HCT116 (cell line): Measurements from ENCODE around the gene MRPL36. TPM values are rescaled to one million over a fixed set of nuclear protein-coding genes. Genes with fewer than 3 reads are reported as not detected.

Experiments
- ATAC-seq: fragments of 200-7000 bp; cut with Tn5 transposase; 2 replicates; pipeline ENCODE4 v1.9.1; 2020; ENCODE audit warnings: mild to moderate bottlenecking, moderate library complexity
- BruUV-seq: library from RNA; stranded (reverse); fragments of 400-500 nt; replicated peaks from 2 replicates; lab custom pipeline; 2021; lab: Mats Ljungman, UMichigan
- CTCF ChIA-PET: fragments of 300-600 bp; sonication (Branson Sonifier 250); formaldehyde crosslinking; loops from one replicate; lab custom pipeline; 2021; ENCODE audit warnings: antibody characterized with exemption; lab: Charles Lee
- POLR2A ChIA-PET: fragments of 300-600, 350-600 bp; sonication (Branson Sonifier 250); formaldehyde crosslinking; loops from one replicate; lab custom pipeline; 2021; ENCODE audit warnings: antibody characterized with exemption; lab: Charles Lee
- RAD21 ChIA-PET, 2 experiments: fragments of 300-600 bp; sonication (Branson Sonifier 250); formaldehyde crosslinking; loops; one replicate each; lab custom pipeline; 2023; ENCODE audit warnings: low total read pairs in 2 of 2; ENCODE audit not compliant: uncharacterized antibody in 2 of 2, unreplicated experiment in 2 of 2, low non-redundant PET in 1 of 2; lab: Charles Lee
- DNase-seq: peaks from one replicate; pipeline ENCODE4 v3.0.0-alpha.2; 2010; ENCODE audit warnings: low read depth, low spot score
- H2AFZ ChIP-seq: fragments of 200-600 bp; shearing (Covaris generic), sonication (generic); 2 replicates; pipeline ENCODE4 v1.6.1; 2017; ENCODE audit warnings: low read depth, mixed run types, mixed read lengths, antibody characterized with exemption, low read length; ENCODE audit not compliant: poor library complexity, severe bottlenecking
- H3K27ac ChIP-seq: 2 replicates; pipeline ENCODE4 v1.5.1; 2012; ENCODE audit warnings: low read depth, low read length
- H3K27me3 ChIP-seq: fragments of 200-600 bp; sonication (generic); 2 replicates; pipeline ENCODE4 v1.6.1; 2016; ENCODE audit warnings: mixed run types, low read length, mixed read lengths; ENCODE audit not compliant: insufficient read depth
- H3K36me3 ChIP-seq, 2 experiments: fragments of 200-500 bp in 1 of 2; fragments of 200-600 bp in 1 of 2; sonication (Bioruptor generic) in 1 of 2; sonication (generic) in 1 of 2; 2 replicates each; pipeline versions ENCODE4 v1.5.1 to v1.6.1; 2014 to 2016; ENCODE audit warnings: low read length in 2 of 2, inconsistent platforms in 1 of 2, mixed read lengths in 1 of 2, mixed run types in 1 of 2; ENCODE audit not compliant: insufficient read depth in 2 of 2, control insufficient read depth in 1 of 2
- H3K4me1 ChIP-seq, 2 experiments: fragments of 200-600 bp in 1 of 2; sonication (generic) in 1 of 2; 2 replicates each; pipeline versions ENCODE4 v1.5.1 to v1.6.1; 2012 to 2017; ENCODE audit warnings: low read length in 2 of 2, inconsistent platforms in 1 of 2, mild to moderate bottlenecking in 1 of 2, mixed read lengths in 1 of 2, mixed run types in 1 of 2, moderate library complexity in 1 of 2; ENCODE audit not compliant: insufficient read depth in 2 of 2, control insufficient read depth in 1 of 2
- H3K4me2 ChIP-seq: fragments of 200-600 bp; sonication (generic); 2 replicates; pipeline ENCODE4 v1.6.1; 2017; ENCODE audit warnings: mixed run types, low read length, mixed read lengths
- H3K4me3 ChIP-seq, 2 experiments: fragments of 200-600 bp in 1 of 2; sonication (generic) in 1 of 2; replicated peaks in 1 of 2; 2 replicates each; pipeline ENCODE4 v1.5.1; 2011 to 2016; ENCODE audit warnings: low read length in 2 of 2, control low read depth in 1 of 2, low read depth in 1 of 2, mild to moderate bottlenecking in 1 of 2, mixed read lengths in 1 of 2, mixed run types in 1 of 2
- H3K79me2 ChIP-seq: fragments of 200-600 bp; sonication (generic); 2 replicates; pipeline ENCODE4 v1.6.1; 2017; ENCODE audit warnings: mild to moderate bottlenecking, mixed run types, low read length, moderate library complexity, mixed read lengths; ENCODE audit not compliant: insufficient read depth
- H3K9ac ChIP-seq: fragments of 200-600 bp; sonication (generic); 2 replicates; pipeline ENCODE4 v1.6.1; 2016; ENCODE audit warnings: low read length, mixed read lengths
- H3K9me2 ChIP-seq: fragments of 200-600 bp; sonication (generic), shearing (Covaris generic); 2 replicates; pipeline ENCODE4 v1.6.1; 2017; ENCODE audit warnings: mixed run types, mild to moderate bottlenecking, moderate library complexity; ENCODE audit not compliant: insufficient read depth
- H3K9me3 ChIP-seq, 2 experiments: fragments of 200-500 bp in 1 of 2; fragments of 200-600 bp in 1 of 2; sonication (Bioruptor generic) in 1 of 2; sonication (generic) in 1 of 2; 2 replicates each; pipeline ENCODE4 v1.6.1; 2014 to 2017; ENCODE audit warnings: low read length in 2 of 2, mixed read lengths in 2 of 2, inconsistent platforms in 1 of 2, low read depth in 1 of 2, mild to moderate bottlenecking in 1 of 2, mixed run types in 1 of 2, moderate library complexity in 1 of 2; ENCODE audit not compliant: control insufficient read depth in 1 of 2, insufficient read depth in 1 of 2
- H4K20me1 ChIP-seq: fragments of 200-600 bp; sonication (generic), shearing (Covaris generic); 2 replicates; pipeline ENCODE4 v1.6.1; 2017; ENCODE audit warnings: mixed run types, mild to moderate bottlenecking, moderate library complexity; ENCODE audit not compliant: insufficient read depth
- CEBPB ChIP-seq: IDR thresholded peaks from 2 replicates; pipeline ENCODE4 v1.6.1; 2012; ENCODE audit warnings: low read depth
- EGR1 ChIP-seq: IDR thresholded peaks from 2 replicates; pipeline ENCODE4 v1.6.1; 2012; ENCODE audit warnings: low read depth
- EZH2 ChIP-seq: fragments of 200-600 bp; sonication (generic); IDR thresholded peaks from 2 replicates; pipeline ENCODE4 v1.6.1; 2017; ENCODE audit warnings: antibody characterized with exemption, mixed run types
- FOSL1 ChIP-seq: IDR thresholded peaks from 2 replicates; pipeline ENCODE4 v1.6.1; 2012; ENCODE audit warnings: low read depth
- JUND ChIP-seq: IDR thresholded peaks from 2 replicates; pipeline ENCODE4 v1.6.1; 2012
- MAX ChIP-seq: IDR thresholded peaks from 2 replicates; pipeline ENCODE4 v1.6.1; 2012
- RAD21 ChIP-seq: IDR thresholded peaks from 2 replicates; pipeline ENCODE4 v1.6.1; 2012; ENCODE audit warnings: low read depth, mild to moderate bottlenecking
- SRF ChIP-seq: IDR thresholded peaks from 2 replicates; pipeline ENCODE4 v1.6.1; 2012; ENCODE audit warnings: low read depth
- TCF7L2 ChIP-seq: IDR thresholded peaks from 2 replicates; pipeline ENCODE4 v1.7.0; 2011; ENCODE audit warnings: borderline replicate concordance, inconsistent platforms; ENCODE audit not compliant: insufficient read depth, insufficient read length; ENCODE audit errors: extremely low read depth
- ZFX ChIP-seq: fragments of 450-650 bp; IDR thresholded peaks from 2 replicates; pipeline ENCODE4 v1.6.1; 2017
- intact Hi-C: fragments of 100-400 bp; cut with micrococcal nuclease; formaldehyde crosslinking; loops from 2 replicates; pipeline ENCODE4 v1.10.0; 2022
- total RNA-seq: library from RNA; stranded (reverse); gene quantifications from one replicate; pipeline ENCODE4 v1.2.1, GENCODE V29; 2021; ENCODE audit not compliant: unreplicated experiment

MRPL36 gene
- total RNA-seq, 1 experiment from 2014 or later: 71.9 TPM

- no peak for TF ChIP-seq SRF
- TF ChIP-seq CEBPB: no peak
- H2AFZ ChIP-seq: no peak overlapping the region
- ChIA-PET RAD21 (no interaction called here), CTCF (interaction anchor here (0.5 to 1.8 kb wide), 12 partner anchors 10 to 403 kb away, joined by 3 to 9 read pairs (median 5); no protein-coding TSS in a partner anchor), POLR2A (no interaction called here)
- no peak for DNase-seq
- H3K36me3 ChIP-seq: no peaks in the 10 kb centered on the region
- BruUV-seq: no TSS peak
- H4K20me1 ChIP-seq: no peaks in the 10 kb centered on the region
- H3K4me1 ChIP-seq: no peaks in the 10 kb centered on the region
- no peaks in the 10 kb centered on the region for H3K27me3 ChIP-seq
- no peaks in the 10 kb centered on the region for H3K9me2 ChIP-seq
- no peak overlapping the region for H3K4me2 ChIP-seq
- no peak for ATAC-seq
- H3K9ac ChIP-seq: no peak overlapping the region
- no peak overlapping the region for H3K4me3 ChIP-seq
- intact Hi-C loops: loop anchor here (1.0 to 2.0 kb wide), 3 partner anchors 254 to 388 kb away; no protein-coding TSS in a partner anchor
- no peaks in the 10 kb centered on the region for H3K9me3 ChIP-seq
- H3K27ac ChIP-seq: no peak overlapping the region
- H3K79me2 ChIP-seq: no peaks in the 10 kb centered on the region
Measured at GRCh38 chr5:1762883-1763547, 36.6 kb downstream of the MRPL36 start.

- H3K4me3 ChIP-seq: no peak overlapping the region
- TF ChIP-seq FOSL1: no peak
- TF ChIP-seq TCF7L2: no peak
- TF ChIP-seq RAD21: no peak
- no peak for TF ChIP-seq JUND
- TF ChIP-seq EGR1: no peak
- no peak for TF ChIP-seq MAX
- no peak for TF ChIP-seq SRF
- no peak for TF ChIP-seq CEBPB
- TF ChIP-seq ZFX: no peak
- no peak for TF ChIP-seq EZH2
- no peaks in the 10 kb centered on the region for H4K20me1 ChIP-seq
- intact Hi-C loops: loop anchor here (2.0 kb wide), 1 partner anchor 388 kb away; no protein-coding TSS in a partner anchor
- DNase-seq (no peak), ATAC-seq (no peak)
- H3K9me2 ChIP-seq: no peaks in the 10 kb centered on the region
- no peak overlapping the region for H2AFZ ChIP-seq
- ChIA-PET CTCF (interaction anchor here (1.6 to 1.8 kb wide), 2 partner anchors 275 to 278 kb away, joined by 4 to 7 read pairs; no protein-coding TSS in a partner anchor), RAD21 (interaction anchor here in 1 of 2 experiments (0.7 kb wide), 1 partner anchor 204 kb away, joined by 3 read pairs; no protein-coding TSS in a partner anchor), POLR2A (no interaction called here)
- no peaks in the 10 kb centered on the region for H3K79me2 ChIP-seq
- H3K4me2 ChIP-seq: no peak overlapping the region
- H3K4me1 ChIP-seq: no peaks in the 10 kb centered on the region
- H3K9ac ChIP-seq: no peak overlapping the region
- BruUV-seq: no TSS peak
- no peaks in the 10 kb centered on the region for H3K36me3 ChIP-seq
- H3K27ac ChIP-seq: no peak overlapping the region
- no peaks in the 10 kb centered on the region for H3K9me3 ChIP-seq
- no peaks in the 10 kb centered on the region for H3K27me3 ChIP-seq
Measured at GRCh38 chr5:1762121-1762882, 37.3 kb downstream of the MRPL36 start.
